Aorta (tissue), 5 donors: Measurements from ENCODE around the gene CDC42SE2. TPM values are rescaled to one million over a fixed set of nuclear protein-coding genes. Genes with fewer than 3 reads are reported as not detected.
A peak's percentile ranks its signal among the peaks of the same experiment; 100 is the strongest.

Experiments
- ATAC-seq: fragments of 200-7000 bp; cut with Tn5 transposase; one replicate; pipeline ENCODE4 v1.9.1; 2022; ENCODE audit warnings: moderate library complexity; ENCODE audit not compliant: low FRiP score
- DNase-seq, 2 donors: peaks; one replicate each; pipeline ENCODE4 v3.0.0-alpha.2; 2020
- H3K27ac ChIP-seq, 2 donors: one replicate each; pipeline ENCODE4 v1.5.1; 2013; ENCODE audit warnings: low read length in 2 of 2, mild to moderate bottlenecking in 2 of 2, moderate library complexity in 2 of 2, control low read depth in 1 of 2, inconsistent platforms in 1 of 2, low read depth in 1 of 2
- H3K27me3 ChIP-seq, 2 donors: one replicate each; pipeline ENCODE4 v1.6.1; 2013; ENCODE audit warnings: control low read depth in 1 of 2, low read length in 1 of 2, mild to moderate bottlenecking in 1 of 2, moderate library complexity in 1 of 2; ENCODE audit not compliant: insufficient read depth in 2 of 2, control insufficient read depth in 1 of 2
- H3K36me3 ChIP-seq, 2 donors: one replicate each; pipeline ENCODE4 v1.6.1; 2013; ENCODE audit warnings: control low read depth in 1 of 2, low read length in 1 of 2, mild to moderate bottlenecking in 1 of 2; ENCODE audit not compliant: insufficient read depth in 2 of 2, control insufficient read depth in 1 of 2
- H3K4me1 ChIP-seq, 2 donors: one replicate each; pipeline ENCODE4 v1.6.1; 2013; ENCODE audit warnings: low read length in 2 of 2, control low read depth in 1 of 2, mild to moderate bottlenecking in 1 of 2, moderate library complexity in 1 of 2; ENCODE audit not compliant: insufficient read depth in 2 of 2, control insufficient read depth in 1 of 2
- H3K4me3 ChIP-seq, 2 donors: one replicate each; pipeline ENCODE4 v1.5.1; 2013; ENCODE audit warnings: low read length in 2 of 2, control low read depth in 1 of 2, mild to moderate bottlenecking in 1 of 2
- H3K9me3 ChIP-seq: one replicate; pipeline ENCODE4 v1.6.1; 2013; ENCODE audit warnings: mild to moderate bottlenecking, low read length; ENCODE audit not compliant: control insufficient read depth
- WGBS, 2 donors: extraction: QIAGEN DNeasy Blood & Tissue Kit; methylation state at CpG; one replicate each; pipeline ENCODE4 v1.1.7; 2013; 5-methylcytosine and 5-hydroxymethylcytosine counted together
- intact Hi-C, 2 donors: fragments of 100-400 bp; cut with DNase I; formaldehyde crosslinking; loops; one replicate each; pipeline versions ENCODE4 v1.14.2 to v1.15.0; 2022
- polyA plus RNA-seq, 2 donors: library from polyadenylated mRNA; stranded (reverse); fragments of 200-250 nt; gene quantifications; one replicate each; pipeline ENCODE4 v1.2.3, GENCODE V29; 2013
- total RNA-seq, 2 donors: library from RNA; stranded (reverse); fragmentation: NEBNext Ultra II Directional; extraction: Animal tissue kit (Norgen Biotek cat#: 25700); gene quantifications; one replicate each; pipeline ENCODE4 v1.2.1, GENCODE V29; 2021
- donor health status: healthy with polysubstance abuse.
- donor health status: Bipolar disorder and iron deficiency.
- donor health status: DM: no; HTN: no; CAD: no.
- donor health status: DM: no; HTN: no; CAD: no.
- donor health status: DM: yes; HTN: yes; CAD: no.

The CDC42SE2 gene
- total and polyA plus RNA-seq, 4 donors, result 12.1 to 30.2 (median 23.0) TPM

- peaks cover 0 to 1% of the 10 kb centered on the region in 2 donors for H3K4me1 ChIP-seq
These were observed 5.1 kb upstream of the CDC42SE2 start for GRCh38 chr5:131258733-131259132.

GRCh38 chr5:131259326-131259725 lies 4.5 kb upstream of the CDC42SE2 start:
- ATAC-seq (no peak), DNase-seq (no peak)
- intact Hi-C loops, result no loop called here
- H3K27ac ChIP-seq, result no peak overlapping the region
- no peaks in the 10 kb centered on the region for H3K36me3 ChIP-seq
- H3K27me3 ChIP-seq, result no peaks in the 10 kb centered on the region
- H3K4me3 ChIP-seq, result no peak overlapping the region
- no peaks in the 10 kb centered on the region for H3K9me3 ChIP-seq
- H3K4me1 ChIP-seq, result peaks cover 0 to 1% of the 10 kb centered on the region in 2 donors

More at GRCh38 chr5:131258733-131259132, 5.1 kb upstream of the CDC42SE2 start:
- H3K27ac ChIP-seq, result no peak overlapping the region
- intact Hi-C loops, result no loop called here
- H3K9me3 ChIP-seq, result no peaks in the 10 kb centered on the region
- H3K4me3 ChIP-seq, result no peak overlapping the region
- ATAC-seq, result no peak
- 73 to 81% methylated on average over 2 of the region's 2 CpGs for WGBS, 2 donors
- H3K36me3 ChIP-seq, result no peaks in the 10 kb centered on the region
- H3K27me3 ChIP-seq, result no peaks in the 10 kb centered on the region
- no peak for DNase-seq

- H3K4me1 ChIP-seq, result peaks cover 0 to 1% of the 10 kb centered on the region in 2 donors
- H3K4me3 ChIP-seq, result no peak overlapping the region
- intact Hi-C loops, result loop anchor here (5.0 to 10.0 kb wide), 2 partner anchors 94 to 134 kb away; partner anchors contain the start of gene HINT1 (in 1 of the 2)
- H3K9me3 ChIP-seq, result no peaks in the 10 kb centered on the region
- ATAC-seq, result no peak
- WGBS, 2 donors, result 54 to 65% methylated on average over 1 of the region's 1 CpG
- no peaks in the 10 kb centered on the region for H3K36me3 ChIP-seq
- H3K27ac ChIP-seq, result no peak overlapping the region
- H3K27me3 ChIP-seq, result no peaks in the 10 kb centered on the region
- DNase-seq, result no peak
These were observed 3.0 kb upstream of the CDC42SE2 start for GRCh38 chr5:131260895-131261294.

- ATAC-seq, result no peak
- no peak overlapping the region for H3K4me3 ChIP-seq
- no peaks in the 10 kb centered on the region for H3K36me3 ChIP-seq
- H3K27ac ChIP-seq, result no peak overlapping the region
- intact Hi-C loops, result loop anchor here (5.0 to 10.0 kb wide), 2 partner anchors 94 to 133 kb away; partner anchors contain the start of gene HINT1 (in 1 of the 2)
- no peaks in the 10 kb centered on the region for H3K27me3 ChIP-seq
- peaks cover 0 to 1% of the 10 kb centered on the region in 2 donors for H3K4me1 ChIP-seq
- no peak for DNase-seq
- no peaks in the 10 kb centered on the region for H3K9me3 ChIP-seq
- 94 to 95% methylated on average over 6 of the region's 6 CpGs for WGBS, 2 donors
These were observed 2.4 kb upstream of the CDC42SE2 start for GRCh38 chr5:131261483-131261882.

GRCh38 chr5:131262953-131263541 lies 806 bp upstream of the CDC42SE2 start:
- no peak for DNase-seq
- no peaks in the 10 kb centered on the region for H3K36me3 ChIP-seq
- H3K4me1 ChIP-seq, result peaks cover 0 to 1% of the 10 kb centered on the region in 2 donors
- H3K9me3 ChIP-seq, result no peaks in the 10 kb centered on the region
- peak overlapping the region; percentile 91 to 95 for H3K4me3 ChIP-seq
- no peaks in the 10 kb centered on the region for H3K27me3 ChIP-seq
- no peak overlapping the region for H3K27ac ChIP-seq
- WGBS, 2 donors, result 18 to 22% methylated on average over 10 of the region's 10 CpGs
- intact Hi-C loops, result loop anchor here (2.0 to 10.0 kb wide), 3 partner anchors 96 to 132 kb away; partner anchors contain the start of gene HINT1 (in 2 of the 2)
- peak; percentile 4 for ATAC-seq

- Histone ChIP-seq H3K9me3 (no peaks in the 10 kb centered on the region), H3K4me3 (peak overlapping the region; percentile 91 to 97), H3K36me3 (no peaks in the 10 kb centered on the region), H3K27ac (no peak overlapping the region), H3K27me3 (no peaks in the 10 kb centered on the region), H3K4me1 (peaks cover 0 to 1% of the 10 kb centered on the region in 2 donors)
- DNase-seq (peak; percentile 58 to 78), ATAC-seq (peak; percentile 49)
- intact Hi-C loops, result loop anchor here (2.0 to 10.0 kb wide), 3 partner anchors 94 to 130 kb away; partner anchors contain the start of genes HINT1 (in 1 of the 2) and LYRM7 (in 1 of the 2)
- WGBS, 2 donors, result 0 to 1% methylated on average over 32 to 34 of the region's 34 CpGs
These were observed 722 bp downstream of the CDC42SE2 start for GRCh38 chr5:131264451-131265099.

- ATAC-seq, result no peak
- Histone ChIP-seq H3K4me1 (peaks cover 0 to 1% of the 10 kb centered on the region in 2 donors), H3K9me3 (no peaks in the 10 kb centered on the region), H3K36me3 (no peaks in the 10 kb centered on the region), H3K27ac (no peak overlapping the region), H3K4me3 (no peak overlapping the region), H3K27me3 (no peaks in the 10 kb centered on the region)
- WGBS, 2 donors, result 50 to 55% methylated on average over 2 of the region's 2 CpGs
- no peak for DNase-seq
- intact Hi-C loops, result loop anchor here (2.0 to 10.0 kb wide), 2 partner anchors 95 to 129 kb away; partner anchors contain the start of gene LYRM7 (in 1 of the 2)
These were observed 1.5 kb downstream of the CDC42SE2 start for GRCh38 chr5:131265311-131265803.

GRCh38 chr5:131266370-131267060 lies 2.7 kb downstream of the CDC42SE2 start:
- H3K4me3 ChIP-seq, result no peak overlapping the region
- intact Hi-C loops, result loop anchor here (10.0 kb wide), 1 partner anchor 128 kb away; no protein-coding TSS in a partner anchor
- 89 to 91% methylated on average over 16 of the region's 16 CpGs for WGBS, 2 donors

More at GRCh38 chr5:131266370-131267060, 2.7 kb downstream of the CDC42SE2 start:
- Histone ChIP-seq H3K27ac (no peak overlapping the region), H3K4me1 (no peaks in the 10 kb centered on the region), H3K9me3 (no peaks in the 10 kb centered on the region), H3K36me3 (no peaks in the 10 kb centered on the region), H3K27me3 (no peaks in the 10 kb centered on the region)
- ATAC-seq (no peak), DNase-seq (peak in 1 of 2 donors; percentile 41)
